ENCODE data around the gene ZMAT5. TPM values are rescaled to one million over a fixed set of nuclear protein-coding genes. Genes with fewer than 3 reads are reported as not detected.

The ZMAT5 gene
- total RNA-seq, 1 donor from 2014 or later, result 18.8 TPM

DNA sequence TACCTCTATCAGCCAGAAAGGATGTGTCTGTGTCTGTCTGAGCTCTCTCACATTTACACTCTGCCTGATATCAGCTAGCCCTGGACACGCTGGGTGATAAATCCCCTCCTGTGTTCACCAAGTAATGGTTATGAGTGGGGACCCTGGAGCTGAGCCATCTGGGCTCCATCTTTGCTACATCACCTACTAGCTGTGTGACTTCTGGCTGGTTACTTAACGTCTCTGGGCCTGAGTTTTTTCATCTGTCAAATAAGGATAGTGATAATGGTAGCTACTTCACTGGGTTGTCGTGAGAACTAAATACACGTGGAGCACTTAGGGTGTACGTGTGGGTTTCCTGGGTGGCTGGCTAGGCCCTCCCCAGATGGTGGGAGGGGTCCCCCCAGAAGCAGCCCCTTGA is 23.3 kb upstream of the ZMAT5 start:
- Histone ChIP-seq H3K27me3 (ENCODE audit: control insufficient read depth in 3 of 3, insufficient read depth in 3 of 3, low read length in 3 of 3) (no peaks in the 10 kb centered on the region), H3K4me1 (ENCODE audit: control insufficient read depth in 3 of 3, insufficient read depth in 3 of 3, low read length in 3 of 3) (peaks cover 0 to 1% (median under 1%) of the 10 kb centered on the region in 3 donors), H3K27ac (ENCODE audit: low read depth, low read length) (no peak overlapping the region), H3K9me3 (ENCODE audit: control insufficient read depth in 3 of 3, low read length in 3 of 3) (no peaks in the 10 kb centered on the region), H3K36me3 (ENCODE audit: control insufficient read depth in 3 of 3, insufficient read depth in 3 of 3, low read length in 3 of 3) (peaks cover 67 to 72% (median 67%) of the 10 kb centered on the region in 3 donors), H3K4me3 (ENCODE audit: low read length in 3 of 3) (no peak overlapping the region), H3K9ac (ENCODE audit: low read depth in 1 of 3, low read length in 3 of 3) (no peak overlapping the region)

DNA sequence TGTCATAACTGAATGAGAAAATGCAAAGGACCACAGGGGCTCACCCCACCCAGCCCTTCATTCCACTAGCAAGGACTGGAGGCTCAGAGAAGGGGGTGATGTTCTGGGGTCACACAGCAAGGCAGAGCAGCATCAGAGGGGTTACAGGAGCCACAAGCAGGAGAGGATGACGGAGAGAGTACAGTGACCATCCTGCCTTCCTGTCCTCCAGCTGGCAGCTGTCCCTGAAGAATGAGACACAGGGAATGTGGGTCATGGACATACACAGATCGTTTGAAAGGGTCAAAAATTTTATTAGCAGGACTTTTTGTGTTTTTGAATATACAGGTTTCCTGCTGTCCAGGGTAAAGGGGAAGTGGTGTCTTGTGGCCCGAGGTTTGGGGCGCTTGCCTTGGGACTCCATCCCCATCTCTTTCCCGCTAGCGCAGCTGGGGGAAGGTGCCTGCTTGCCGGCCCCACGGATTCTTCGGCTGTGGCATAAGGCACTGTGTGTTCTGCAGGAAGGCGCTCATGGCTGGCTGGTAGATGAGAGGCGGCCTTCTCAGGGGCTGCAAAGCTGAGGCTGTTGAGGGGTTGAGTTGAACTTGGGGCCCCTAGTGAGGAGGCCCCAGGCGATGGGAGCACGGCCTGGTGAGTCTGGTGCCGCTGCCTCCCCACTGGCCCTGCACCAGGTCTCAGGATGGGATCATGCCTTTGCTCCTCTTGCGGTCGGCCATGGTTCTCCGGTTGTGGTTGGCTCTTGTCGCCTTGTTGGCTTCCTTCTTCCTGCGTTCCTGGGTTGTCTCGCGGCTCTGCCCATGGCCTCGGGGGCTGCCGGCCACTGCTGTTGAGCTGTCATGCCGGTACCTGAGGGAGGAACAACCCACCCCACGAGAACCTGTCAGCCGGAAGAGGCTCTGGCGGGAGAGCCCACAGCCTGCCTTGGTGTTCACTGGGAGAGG is 21.8 kb upstream of the ZMAT5 start:
- Histone ChIP-seq H3K4me3 (ENCODE audit: low read length in 3 of 3) (no peak overlapping the region), H3K9ac (ENCODE audit: low read depth in 1 of 3, low read length in 3 of 3) (no peak overlapping the region), H3K9me3 (ENCODE audit: control insufficient read depth in 3 of 3, low read length in 3 of 3) (no peaks in the 10 kb centered on the region), H3K4me1 (ENCODE audit: control insufficient read depth in 3 of 3, insufficient read depth in 3 of 3, low read length in 3 of 3) (peaks cover 3 to 10% (median 6%) of the 10 kb centered on the region in 3 donors), H3K27me3 (ENCODE audit: control insufficient read depth in 3 of 3, insufficient read depth in 3 of 3, low read length in 3 of 3) (no peaks in the 10 kb centered on the region), H3K36me3 (ENCODE audit: control insufficient read depth in 3 of 3, insufficient read depth in 3 of 3, low read length in 3 of 3) (peaks cover 60 to 66% (median 65%) of the 10 kb centered on the region in 3 donors), H3K27ac (ENCODE audit: low read depth, low read length) (no peak overlapping the region)

DNA sequence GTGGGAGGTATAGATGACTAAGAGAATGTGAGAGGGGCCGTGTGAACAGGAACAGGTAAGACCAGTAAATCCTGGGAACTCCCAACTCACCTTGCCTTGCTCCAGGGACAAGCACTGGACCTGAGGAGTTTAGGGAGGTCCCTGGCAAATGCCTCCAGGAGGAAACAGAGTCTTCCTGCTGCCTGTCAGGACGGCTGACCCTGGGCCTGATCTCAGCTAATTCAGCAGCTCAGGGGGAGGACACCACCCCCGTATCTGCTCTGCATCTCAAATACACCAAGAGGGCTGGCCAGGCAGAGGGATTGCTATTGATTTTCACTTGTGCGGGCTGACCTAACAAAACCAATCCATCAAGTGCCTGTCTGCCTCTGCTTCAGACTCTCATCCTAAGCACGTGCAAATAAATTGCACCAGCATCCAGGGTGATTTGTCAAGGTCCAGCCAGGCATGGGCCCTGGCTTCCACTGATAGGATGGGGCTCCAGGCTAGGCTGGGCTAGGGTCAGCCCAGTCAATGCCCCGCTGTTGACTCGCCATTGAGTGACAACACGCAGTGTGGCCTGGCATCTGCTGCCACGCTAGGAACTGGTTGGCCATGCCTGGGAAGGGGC is 20.7 kb upstream of the ZMAT5 start:
- H3K36me3 ChIP-seq (ENCODE audit: control insufficient read depth in 3 of 3, insufficient read depth in 3 of 3, low read length in 3 of 3), result peaks cover 49 to 55% (median 53%) of the 10 kb centered on the region in 3 donors
- no peak overlapping the region for H3K9ac ChIP-seq (ENCODE audit: low read depth in 1 of 3, low read length in 3 of 3)
- H3K9me3 ChIP-seq (ENCODE audit: control insufficient read depth in 3 of 3, low read length in 3 of 3), result no peaks in the 10 kb centered on the region

DNA sequence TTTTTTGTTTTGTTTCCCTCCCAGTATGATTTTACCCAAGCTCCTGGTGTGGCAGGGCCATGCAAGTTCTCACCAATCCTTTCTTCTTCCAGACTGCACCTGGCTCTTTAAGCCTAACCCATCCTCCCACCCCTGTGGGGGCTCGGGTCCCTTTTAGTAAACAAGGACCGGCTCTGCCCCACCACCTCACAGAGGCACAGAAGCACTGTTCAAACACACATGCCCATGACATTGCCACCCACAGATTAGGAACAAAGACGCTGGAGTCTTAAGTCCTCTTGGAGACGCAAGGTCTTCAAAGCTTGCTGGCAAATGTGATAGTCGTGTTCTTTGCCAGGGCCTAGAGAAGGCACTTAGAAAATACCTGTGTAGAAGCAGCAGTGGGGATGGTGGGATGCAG is 19.2 kb upstream of the ZMAT5 start:
- no peaks in the 10 kb centered on the region for H3K9me3 ChIP-seq (ENCODE audit: control insufficient read depth in 3 of 3, low read length in 3 of 3)
- H3K4me3 ChIP-seq (ENCODE audit: low read length in 3 of 3), result no peak overlapping the region
- H3K27me3 ChIP-seq (ENCODE audit: control insufficient read depth in 3 of 3, insufficient read depth in 3 of 3, low read length in 3 of 3), result no peaks in the 10 kb centered on the region
- H3K4me1 ChIP-seq (ENCODE audit: control insufficient read depth in 3 of 3, insufficient read depth in 3 of 3, low read length in 3 of 3), result peaks cover 19 to 26% (median 24%) of the 10 kb centered on the region in 3 donors
- no peak overlapping the region for H3K9ac ChIP-seq (ENCODE audit: low read depth in 1 of 3, low read length in 3 of 3)
- H3K36me3 ChIP-seq (ENCODE audit: control insufficient read depth in 3 of 3, insufficient read depth in 3 of 3, low read length in 3 of 3), result peaks cover 35 to 43% (median 42%) of the 10 kb centered on the region in 3 donors
- no peak overlapping the region for H3K27ac ChIP-seq (ENCODE audit: low read depth, low read length)

More for the DNA sequence above, 20.7 kb upstream of the ZMAT5 start:
- H3K4me1 ChIP-seq (ENCODE audit: control insufficient read depth in 3 of 3, insufficient read depth in 3 of 3, low read length in 3 of 3), result peaks cover 5 to 13% (median 9%) of the 10 kb centered on the region in 3 donors
- no peak overlapping the region for H3K27ac ChIP-seq (ENCODE audit: low read depth, low read length)
- H3K27me3 ChIP-seq (ENCODE audit: control insufficient read depth in 3 of 3, insufficient read depth in 3 of 3, low read length in 3 of 3), result no peaks in the 10 kb centered on the region
- no peak overlapping the region for H3K4me3 ChIP-seq (ENCODE audit: low read length in 3 of 3)

DNA sequence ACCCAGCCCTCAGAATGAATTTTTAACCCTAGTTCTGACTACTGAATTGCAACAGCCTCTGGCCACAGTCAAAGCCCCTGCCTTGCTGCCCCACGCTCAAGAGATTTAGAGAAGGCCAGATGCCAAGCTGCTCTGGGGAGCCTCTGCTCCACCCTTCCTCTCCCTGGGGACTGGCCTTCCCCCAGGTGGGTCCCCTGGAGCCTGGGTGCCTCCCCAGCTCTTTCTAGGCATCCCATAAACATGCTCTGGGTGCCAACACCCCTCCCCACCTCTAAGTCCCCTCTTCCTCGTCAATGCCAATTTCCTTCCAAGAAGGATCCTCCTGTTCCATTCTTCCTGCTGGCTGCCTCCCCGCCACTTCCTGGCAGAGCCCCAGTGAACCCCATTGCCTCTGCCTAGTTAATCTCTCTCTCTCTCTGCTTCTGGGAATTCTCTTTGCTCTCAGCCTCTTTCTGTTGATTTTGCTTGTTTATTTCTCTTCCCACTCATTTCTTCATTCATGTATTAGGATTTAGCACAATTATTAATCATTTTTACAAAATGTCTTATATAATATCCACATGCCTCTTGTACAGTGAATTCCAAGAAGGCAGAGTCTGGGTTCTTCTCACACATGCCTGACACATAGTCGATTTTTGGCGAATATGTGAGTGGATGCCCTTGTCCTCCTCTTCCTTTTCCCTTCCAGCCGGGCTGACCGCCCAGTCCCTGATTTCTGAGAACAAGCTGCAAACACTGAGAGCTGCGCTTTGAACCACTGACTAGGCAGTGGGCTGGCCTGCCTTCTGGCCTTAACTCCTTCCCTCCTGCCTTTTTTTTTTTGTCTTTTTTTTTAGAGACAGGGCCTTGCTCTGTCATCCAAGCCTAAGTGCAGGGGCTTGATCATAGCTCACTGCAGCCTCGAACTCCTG is 17.9 kb upstream of the ZMAT5 start:
- peak overlapping the region in 1 of 3 donors; percentile 32 for H3K9ac ChIP-seq (ENCODE audit: low read depth in 1 of 3, low read length in 3 of 3)

DNA sequence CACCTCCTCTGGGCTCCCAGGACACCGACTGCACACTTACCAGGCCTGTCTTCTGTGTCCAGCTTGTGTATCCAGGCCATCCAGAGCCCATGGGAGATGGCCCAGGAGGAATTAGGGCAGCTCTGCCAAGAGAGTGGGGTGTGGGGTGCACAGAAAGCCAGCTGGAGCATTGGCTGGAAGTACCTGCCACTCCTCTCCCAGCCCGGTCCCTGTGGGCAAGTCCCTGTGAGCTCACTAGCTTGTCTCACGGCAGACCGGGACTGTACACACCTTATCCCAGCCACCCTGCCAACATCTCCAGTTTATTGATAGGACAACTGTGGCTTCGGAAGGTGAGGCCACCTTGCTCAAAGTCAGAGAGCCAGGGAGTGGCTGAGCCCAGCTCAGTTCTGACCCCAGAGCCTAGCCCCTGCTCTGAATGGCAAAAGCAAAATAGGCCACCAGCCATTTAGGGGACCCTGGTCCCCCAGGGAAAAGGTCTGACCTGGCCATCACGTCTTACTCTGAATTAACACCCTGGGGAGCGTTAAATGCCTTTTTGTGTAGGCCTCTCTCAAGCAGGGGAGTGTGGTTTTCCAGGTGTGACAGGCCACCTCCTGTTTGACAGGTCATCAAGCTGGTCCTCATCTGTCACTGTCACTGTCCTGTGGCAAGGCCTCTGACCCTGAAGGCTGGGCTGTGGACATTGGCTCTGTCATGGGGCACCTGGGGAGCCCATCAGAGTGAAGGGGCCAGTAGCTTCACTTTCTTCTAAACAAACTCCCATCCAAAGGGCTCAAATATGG is 15.4 kb upstream of the ZMAT5 start:
- Histone ChIP-seq H3K27me3 (ENCODE audit: control insufficient read depth in 3 of 3, insufficient read depth in 3 of 3, low read length in 3 of 3) (no peaks in the 10 kb centered on the region), H3K9ac (ENCODE audit: low read depth in 1 of 3, low read length in 3 of 3) (peak overlapping the region; percentile 43 to 74 (median 45)), H3K36me3 (ENCODE audit: control insufficient read depth in 3 of 3, insufficient read depth in 3 of 3, low read length in 3 of 3) (peaks cover 4 to 6% (median 5%) of the 10 kb centered on the region in 3 donors), H3K9me3 (ENCODE audit: control insufficient read depth in 3 of 3, low read length in 3 of 3) (no peaks in the 10 kb centered on the region), H3K4me1 (ENCODE audit: control insufficient read depth in 3 of 3, insufficient read depth in 3 of 3, low read length in 3 of 3) (peaks cover 42 to 47% (median 44%) of the 10 kb centered on the region in 3 donors), H3K27ac (ENCODE audit: low read depth, low read length) (peak overlapping the region; percentile 82), H3K4me3 (ENCODE audit: low read length in 3 of 3) (no peak overlapping the region)

More for the DNA sequence above, 17.9 kb upstream of the ZMAT5 start:
- Histone ChIP-seq H3K4me1 (ENCODE audit: control insufficient read depth in 3 of 3, insufficient read depth in 3 of 3, low read length in 3 of 3) (peaks cover 29 to 35% (median 34%) of the 10 kb centered on the region in 3 donors), H3K27ac (ENCODE audit: low read depth, low read length) (peak overlapping the region; percentile 47), H3K4me3 (ENCODE audit: low read length in 3 of 3) (no peak overlapping the region), H3K9me3 (ENCODE audit: control insufficient read depth in 3 of 3, low read length in 3 of 3) (no peaks in the 10 kb centered on the region), H3K36me3 (ENCODE audit: control insufficient read depth in 3 of 3, insufficient read depth in 3 of 3, low read length in 3 of 3) (peaks cover 23 to 30% (median 29%) of the 10 kb centered on the region in 3 donors), H3K27me3 (ENCODE audit: control insufficient read depth in 3 of 3, insufficient read depth in 3 of 3, low read length in 3 of 3) (no peaks in the 10 kb centered on the region)

DNA sequence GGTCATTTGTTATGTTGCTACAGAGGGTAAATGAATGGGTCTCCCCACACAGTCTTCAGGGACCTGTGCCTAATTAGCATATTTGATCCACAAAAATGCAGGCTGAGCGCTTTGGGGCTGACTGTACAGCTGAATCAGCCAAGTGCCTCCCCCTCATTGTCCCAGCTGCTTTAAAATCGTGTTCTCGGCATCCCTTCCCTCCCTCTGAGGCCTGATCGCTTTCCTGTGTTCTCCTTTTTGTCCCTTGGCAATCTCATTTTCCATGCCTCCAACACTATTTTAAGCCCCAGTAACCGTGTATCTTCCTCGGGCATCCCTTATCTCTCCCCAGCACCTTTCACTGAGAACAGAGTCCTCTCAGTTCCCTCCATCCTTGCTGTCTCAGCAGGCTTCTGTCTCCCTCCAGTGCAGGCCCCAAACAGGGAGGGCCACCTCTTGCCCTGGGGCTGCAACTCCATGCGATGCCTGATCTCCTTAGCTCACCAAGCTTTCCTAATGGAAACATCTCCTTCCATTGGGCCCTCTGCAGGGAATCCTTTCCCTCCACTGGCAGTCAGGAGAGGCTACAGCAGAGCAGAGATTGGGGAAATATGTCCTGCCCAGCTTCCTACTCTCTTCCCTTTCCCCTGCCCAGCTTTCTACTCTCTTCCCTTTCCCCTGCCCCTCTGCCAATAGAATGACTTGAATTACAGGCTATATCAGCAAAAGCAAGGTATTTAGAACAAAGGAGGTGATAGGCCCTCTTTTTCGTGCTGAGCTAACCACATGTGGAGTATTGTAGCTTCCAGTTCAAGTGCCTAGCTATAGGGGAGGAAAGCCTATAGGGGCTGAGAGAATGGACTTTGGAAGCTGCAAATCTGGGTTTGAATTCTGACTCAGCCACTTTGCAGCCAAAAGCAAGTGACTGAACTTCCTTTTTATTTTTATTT is 14.2 kb upstream of the ZMAT5 start:
- no peaks in the 10 kb centered on the region for H3K9me3 ChIP-seq (ENCODE audit: control insufficient read depth in 3 of 3, low read length in 3 of 3)
- no peaks in the 10 kb centered on the region for H3K27me3 ChIP-seq (ENCODE audit: control insufficient read depth in 3 of 3, insufficient read depth in 3 of 3, low read length in 3 of 3)
- H3K9ac ChIP-seq (ENCODE audit: low read depth in 1 of 3, low read length in 3 of 3), result peak overlapping the region; percentile 23 to 74 (median 28)
- H3K36me3 ChIP-seq (ENCODE audit: control insufficient read depth in 3 of 3, insufficient read depth in 3 of 3, low read length in 3 of 3), result no peaks in the 10 kb centered on the region
- H3K4me3 ChIP-seq (ENCODE audit: low read length in 3 of 3), result peak overlapping the region in 2 of 3 donors; percentile 13 to 19
- H3K27ac ChIP-seq (ENCODE audit: low read depth, low read length), result peak overlapping the region; percentile 82
- H3K4me1 ChIP-seq (ENCODE audit: control insufficient read depth in 3 of 3, insufficient read depth in 3 of 3, low read length in 3 of 3), result peaks cover 42 to 47% (median 44%) of the 10 kb centered on the region in 3 donors

DNA sequence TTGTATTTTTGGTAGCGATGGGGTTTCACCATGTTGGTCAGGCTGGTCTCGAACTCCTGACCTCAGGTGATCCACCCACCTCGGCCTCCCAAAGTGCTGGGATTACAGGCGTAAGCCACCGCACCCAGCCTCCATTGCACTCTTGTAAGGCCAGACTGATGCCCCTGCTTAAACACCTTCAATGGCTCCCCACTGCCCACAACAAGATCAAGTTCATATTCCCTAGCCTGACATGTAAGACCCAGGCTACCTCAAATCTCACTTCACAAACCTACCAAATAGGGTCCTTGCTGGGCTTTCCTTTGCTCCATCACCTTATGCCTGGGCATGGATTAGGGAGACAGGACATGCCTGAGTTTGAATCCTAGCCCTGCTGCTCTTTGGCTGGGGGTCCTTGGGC is 13.4 kb upstream of the ZMAT5 start:
- H3K4me1 ChIP-seq (ENCODE audit: control insufficient read depth in 3 of 3, insufficient read depth in 3 of 3, low read length in 3 of 3), result peaks cover 42 to 47% (median 44%) of the 10 kb centered on the region in 3 donors
- no peaks in the 10 kb centered on the region for H3K9me3 ChIP-seq (ENCODE audit: control insufficient read depth in 3 of 3, low read length in 3 of 3)
- H3K27ac ChIP-seq (ENCODE audit: low read depth, low read length), result peak overlapping the region; percentile 82
- no peak overlapping the region for H3K4me3 ChIP-seq (ENCODE audit: low read length in 3 of 3)
- H3K36me3 ChIP-seq (ENCODE audit: control insufficient read depth in 3 of 3, insufficient read depth in 3 of 3, low read length in 3 of 3), result no peaks in the 10 kb centered on the region
- H3K27me3 ChIP-seq (ENCODE audit: control insufficient read depth in 3 of 3, insufficient read depth in 3 of 3, low read length in 3 of 3), result no peaks in the 10 kb centered on the region
- H3K9ac ChIP-seq (ENCODE audit: low read depth in 1 of 3, low read length in 3 of 3), result peak overlapping the region in 2 of 3 donors; percentile 23 to 74
